GM19240 (cell line): ENCODE measurements around the gene BPIFB1.

Source experiments
- DNase-seq: peaks from one replicate; pipeline ENCODE4 v3.0.0; 2011; ENCODE audit warnings: low spot score; ENCODE audit not compliant: insufficient read length

Gene BPIFB1

DNA sequence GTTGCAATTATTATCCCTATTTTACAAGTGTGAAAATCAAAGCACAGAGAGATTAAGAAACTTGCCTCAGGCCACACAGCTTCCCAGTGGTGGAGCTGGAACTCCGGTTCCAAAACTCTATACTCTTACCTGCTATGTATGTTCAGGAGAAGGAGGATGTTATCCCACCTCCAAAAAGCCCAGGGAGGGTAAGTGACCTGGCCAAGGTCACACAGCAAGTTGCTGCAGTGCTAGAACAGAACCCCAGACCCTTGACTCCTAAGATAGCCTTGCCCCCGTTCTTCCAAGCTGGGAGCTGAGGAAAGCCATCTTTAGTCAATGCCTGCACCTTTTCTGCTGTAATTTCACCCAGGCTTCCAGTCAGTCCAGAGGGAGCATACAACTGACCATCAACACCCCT lies 42.3 kb downstream of the BPIFB1 start:
- DNase-seq: no peak

DNA sequence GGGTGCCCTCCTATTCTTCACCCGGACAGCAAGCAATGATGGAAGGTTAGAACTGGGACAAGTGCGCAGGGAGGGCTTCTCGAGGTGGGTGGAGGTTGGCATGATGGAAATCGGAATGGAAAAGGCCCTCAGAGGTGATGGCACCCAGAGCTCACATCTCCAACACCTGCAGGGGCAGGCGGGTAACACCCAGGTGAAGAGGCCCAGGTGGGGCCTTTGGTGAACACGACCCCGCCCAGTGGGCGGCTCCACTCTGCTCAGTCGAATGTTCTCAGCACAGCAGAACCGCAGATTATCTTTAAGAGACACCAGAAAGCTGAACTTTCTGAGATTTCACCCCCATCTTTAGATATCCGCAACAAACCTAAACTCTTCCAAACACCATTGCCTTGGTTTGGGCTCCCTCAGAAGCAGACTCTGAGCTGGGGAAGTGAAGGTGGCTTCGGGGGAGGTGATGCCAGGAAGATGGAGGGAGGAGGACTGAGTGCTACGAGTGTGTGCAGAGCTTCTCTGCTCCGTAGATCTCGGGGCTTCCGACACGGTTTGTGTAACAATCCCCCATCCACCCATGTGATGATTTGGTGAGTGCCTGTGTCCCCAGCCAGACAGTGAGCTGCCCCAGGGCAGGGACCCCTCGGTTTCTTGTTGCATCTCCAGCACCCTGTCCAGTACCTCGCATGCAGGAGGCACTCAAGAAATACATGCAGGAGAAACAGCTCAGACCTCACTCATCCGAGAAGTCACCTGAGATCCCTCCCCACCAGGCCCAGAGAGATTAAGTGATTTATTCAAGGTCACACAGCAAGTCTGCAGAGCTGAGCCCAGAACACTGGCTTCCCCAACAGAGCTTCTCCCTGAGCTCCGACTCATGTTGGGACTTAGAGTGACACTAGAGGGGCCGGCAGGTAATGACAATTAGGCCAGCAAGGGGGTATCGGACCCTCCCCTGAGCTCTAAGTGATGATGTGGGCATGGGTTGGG lies 45.4 kb downstream of the BPIFB1 start:
- DNase-seq: no peak

DNA sequence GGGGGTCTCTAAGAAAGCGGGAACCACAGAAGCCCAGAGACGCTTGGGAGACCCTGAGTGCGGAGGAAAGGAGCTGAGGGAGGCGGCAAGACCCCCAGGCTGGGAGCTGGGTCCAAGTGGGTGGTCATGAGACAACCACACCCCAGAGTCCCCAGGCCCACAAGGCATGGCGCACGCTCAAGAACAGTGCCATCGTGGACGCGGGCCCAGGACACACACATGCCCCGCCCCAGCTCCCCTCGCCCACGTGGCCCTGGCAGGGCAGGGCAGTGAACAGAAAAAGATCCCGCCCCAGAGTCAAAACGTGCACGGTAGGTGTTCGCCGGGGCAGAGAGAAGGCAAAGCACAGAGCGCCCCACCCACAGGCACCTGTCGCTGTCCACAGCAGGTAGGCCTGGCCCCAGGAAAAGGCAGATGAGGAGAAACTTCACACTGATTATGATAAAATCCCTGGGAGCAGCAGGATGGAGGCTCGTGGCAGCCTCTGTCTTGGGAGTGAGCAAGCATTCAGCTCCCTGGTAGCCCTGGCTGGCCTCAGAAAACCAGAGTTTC lies 50.0 kb downstream of the BPIFB1 start:
- no peak for DNase-seq

DNA sequence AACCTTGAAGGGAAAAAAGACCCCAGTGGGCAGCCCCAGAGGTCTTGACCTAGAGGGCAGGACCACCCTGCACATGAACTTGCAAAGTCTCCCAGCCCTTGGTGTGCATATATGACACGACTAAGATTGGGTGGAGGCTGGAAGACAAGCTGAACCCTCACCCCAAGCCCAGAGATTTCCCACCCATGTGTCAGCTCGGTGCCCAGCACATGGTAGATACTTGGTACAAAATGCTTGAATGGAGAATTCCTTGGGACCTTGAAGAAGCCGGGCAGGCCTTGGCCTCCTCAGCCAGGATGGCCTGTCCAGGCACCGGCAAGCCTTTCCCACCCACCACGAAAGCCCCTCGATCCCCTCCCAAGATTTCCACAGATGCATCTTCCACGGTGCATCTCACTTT lies 50.6 kb downstream of the BPIFB1 start:
- DNase-seq: no peak

DNA sequence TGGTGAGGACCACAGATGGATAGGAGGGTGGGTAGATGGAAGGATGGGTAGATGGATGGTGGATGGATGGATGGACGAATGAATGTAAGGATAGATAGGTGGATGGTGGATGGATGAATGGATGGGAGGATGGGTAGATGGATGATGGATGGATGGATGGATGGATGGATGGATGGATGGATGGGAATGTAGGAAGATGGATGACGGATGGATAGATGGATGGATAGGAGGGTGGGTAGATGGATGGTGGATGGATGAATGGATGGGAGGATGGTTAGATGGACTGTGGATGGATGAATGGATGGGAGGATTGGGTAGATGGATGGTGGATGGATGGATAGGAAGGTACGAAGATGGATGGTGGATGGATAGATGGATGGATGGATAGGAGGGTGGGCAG lies 51.1 kb downstream of the BPIFB1 start:
- DNase-seq: no peak

DNA sequence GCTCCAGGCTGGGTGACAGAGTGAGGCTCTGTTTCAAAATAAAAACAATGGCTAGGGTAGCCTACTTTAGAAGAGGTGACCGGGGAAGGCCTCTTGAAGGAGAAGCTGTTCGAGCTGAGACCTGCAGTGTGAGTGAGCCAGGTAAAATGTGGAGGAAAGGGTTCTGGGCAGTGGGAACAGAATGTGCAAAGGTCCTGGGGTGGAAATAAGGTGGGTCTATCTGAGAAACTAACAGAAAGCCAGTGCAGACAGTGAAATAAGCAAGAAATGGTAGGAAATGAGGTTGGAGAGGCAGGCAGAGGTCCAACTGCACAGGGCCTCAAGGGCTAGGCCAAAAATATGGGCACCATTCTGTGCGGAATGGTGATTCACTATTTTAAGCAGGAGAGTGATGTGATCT lies 53.4 kb downstream of the BPIFB1 start:
- DNase-seq: no peak

DNA sequence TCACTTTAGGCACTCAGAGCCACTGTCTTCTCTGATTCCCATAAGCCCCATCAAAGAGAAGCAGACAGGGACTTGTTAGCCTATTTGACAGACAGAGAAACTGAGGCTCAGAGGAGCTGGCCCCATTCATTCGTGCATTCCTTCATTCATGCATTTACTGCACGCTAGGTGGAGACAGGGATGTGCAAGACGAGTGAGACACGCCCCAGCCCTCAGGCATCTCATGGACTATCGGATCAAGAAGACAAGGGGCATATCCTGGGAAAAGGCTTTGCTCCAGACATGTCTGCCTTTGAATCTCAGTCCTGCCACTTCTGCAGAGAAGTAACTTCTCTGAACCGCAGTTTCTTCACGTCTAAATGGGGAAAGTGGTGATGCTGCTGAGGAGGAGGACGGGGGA lies 54.1 kb downstream of the BPIFB1 start:
- no peak for DNase-seq

DNA sequence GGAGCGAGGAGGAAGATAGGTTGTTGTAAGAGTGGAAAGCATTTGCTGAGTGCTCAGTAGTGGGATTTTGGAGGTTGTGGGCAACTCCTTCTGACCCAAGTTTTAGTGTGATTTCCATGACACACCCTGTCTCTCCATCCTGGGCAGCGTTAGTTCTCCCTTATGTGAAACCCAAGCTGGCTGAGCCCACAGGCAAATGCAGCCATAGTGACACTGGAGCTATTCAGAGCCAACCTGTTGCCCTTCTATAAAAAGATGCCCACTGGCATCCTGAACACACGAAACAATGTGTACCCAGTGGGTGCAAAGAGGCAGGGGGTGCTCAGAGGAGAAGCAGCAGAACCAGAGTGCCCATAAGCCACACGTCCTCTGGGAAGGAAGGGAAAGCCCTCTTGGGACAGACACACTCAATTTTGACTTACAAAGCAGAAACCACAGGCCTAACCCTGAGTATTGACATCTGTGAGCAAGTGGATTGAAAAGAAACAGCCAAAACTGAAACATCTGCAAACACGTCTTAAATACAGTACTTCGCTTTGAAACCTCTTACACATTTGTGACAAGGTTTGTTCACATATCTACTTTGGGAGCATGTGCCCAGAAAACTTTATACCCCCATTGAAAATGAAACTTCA lies 54.6 kb downstream of the BPIFB1 start:
- peak; percentile 16 for DNase-seq

DNA sequence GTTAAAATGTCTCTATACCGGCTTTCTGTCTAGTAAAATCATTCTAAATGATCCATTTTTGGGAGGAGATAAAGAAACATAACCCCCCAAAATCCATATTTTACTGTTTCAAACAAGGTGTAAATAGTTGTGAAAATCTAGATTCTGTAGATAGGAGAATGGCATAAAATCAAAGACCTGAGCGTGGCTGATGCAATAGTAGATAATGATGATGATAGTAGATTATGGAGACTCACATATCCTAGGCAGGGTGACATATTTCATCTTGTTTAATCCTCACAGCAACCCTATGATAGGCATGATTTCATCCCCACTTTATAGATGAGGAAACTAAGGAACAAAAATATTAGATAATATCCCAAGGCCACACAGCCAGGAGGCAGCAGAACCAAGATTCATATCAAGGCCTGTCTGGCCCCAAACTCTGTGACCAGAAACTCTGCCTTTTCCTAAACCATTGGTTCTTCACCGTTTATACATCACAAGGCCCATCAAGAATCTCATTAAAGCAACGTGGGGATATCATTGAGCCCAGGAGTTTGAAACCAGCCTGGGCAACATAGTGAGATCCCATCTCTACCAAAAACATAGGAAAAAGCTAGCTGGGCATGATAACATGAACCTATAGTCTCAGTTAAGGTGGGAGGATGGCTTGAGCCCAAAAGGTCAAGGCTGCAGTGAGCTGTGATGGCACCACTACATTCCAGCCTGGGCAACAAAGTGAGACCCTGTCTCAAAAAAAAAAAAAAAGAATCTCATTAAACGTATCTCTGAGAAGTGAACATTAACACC lies 55.6 kb downstream of the BPIFB1 start:
- no peak for DNase-seq

DNA sequence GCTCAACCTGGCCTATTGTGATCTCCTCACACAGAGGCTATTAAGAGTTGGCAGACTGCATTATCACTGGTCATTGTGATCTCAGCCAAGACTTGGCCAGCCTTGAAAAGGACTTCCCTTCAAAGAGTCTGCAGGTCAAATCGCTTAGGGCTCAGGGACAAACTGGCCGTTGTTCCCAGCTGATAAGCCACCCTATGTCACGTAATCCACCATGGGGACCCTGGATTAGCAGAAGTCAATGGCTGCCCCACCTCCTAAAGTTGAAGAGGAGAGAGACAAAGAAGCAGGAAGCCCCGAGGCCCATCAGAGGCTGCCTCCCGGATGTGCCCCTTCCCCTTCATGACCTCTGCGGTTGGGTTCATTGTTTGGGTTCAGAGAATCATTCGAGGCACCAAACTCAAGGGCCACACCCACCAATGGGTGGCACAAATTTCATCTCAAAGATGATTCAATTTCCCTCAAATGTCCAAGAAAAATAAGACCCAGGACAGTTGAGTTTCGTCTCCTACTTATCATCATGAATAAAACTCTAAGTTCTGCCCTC lies 56.6 kb downstream of the BPIFB1 start:
- no peak for DNase-seq

DNA sequence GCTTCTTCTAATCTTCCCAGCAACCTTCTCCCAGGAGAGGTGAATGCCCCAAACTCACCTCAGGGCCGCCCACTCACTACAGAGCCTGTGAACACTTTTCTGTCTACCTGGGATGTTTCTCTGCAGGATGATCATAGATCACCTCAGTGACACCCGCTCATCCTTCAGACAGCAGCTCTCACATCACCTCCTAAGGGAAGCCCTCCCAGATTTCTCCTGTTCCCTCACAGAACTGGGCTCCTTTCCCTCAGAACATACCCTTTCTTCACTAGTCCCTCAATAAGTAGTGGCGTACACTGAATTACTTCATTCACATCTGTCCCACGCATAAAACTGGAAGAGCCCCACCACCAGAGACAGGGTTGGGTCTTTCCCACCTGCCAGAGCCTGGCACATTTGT lies 60.5 kb downstream of the BPIFB1 start:
- no peak for DNase-seq

DNA sequence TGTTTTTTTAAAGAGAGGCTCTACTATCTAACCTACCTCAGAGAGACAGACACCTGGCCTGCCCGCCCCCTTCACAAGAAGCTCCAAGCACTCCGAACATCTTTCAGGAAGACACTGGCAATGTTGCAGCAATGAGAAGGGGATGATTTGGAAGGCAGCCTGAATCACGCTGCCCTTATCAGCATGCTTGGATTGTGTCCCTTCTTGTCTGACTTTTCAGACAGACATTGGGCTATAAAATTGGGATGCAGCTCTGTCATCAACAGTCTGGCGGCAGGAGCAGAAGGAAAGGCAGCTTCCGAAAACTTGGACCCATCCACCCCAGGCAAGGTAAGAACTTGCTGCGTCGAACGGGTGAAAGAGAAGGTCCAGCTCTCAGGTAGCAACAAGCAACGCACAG lies 62.3 kb downstream of the BPIFB1 start:
- DNase-seq: no peak

DNA sequence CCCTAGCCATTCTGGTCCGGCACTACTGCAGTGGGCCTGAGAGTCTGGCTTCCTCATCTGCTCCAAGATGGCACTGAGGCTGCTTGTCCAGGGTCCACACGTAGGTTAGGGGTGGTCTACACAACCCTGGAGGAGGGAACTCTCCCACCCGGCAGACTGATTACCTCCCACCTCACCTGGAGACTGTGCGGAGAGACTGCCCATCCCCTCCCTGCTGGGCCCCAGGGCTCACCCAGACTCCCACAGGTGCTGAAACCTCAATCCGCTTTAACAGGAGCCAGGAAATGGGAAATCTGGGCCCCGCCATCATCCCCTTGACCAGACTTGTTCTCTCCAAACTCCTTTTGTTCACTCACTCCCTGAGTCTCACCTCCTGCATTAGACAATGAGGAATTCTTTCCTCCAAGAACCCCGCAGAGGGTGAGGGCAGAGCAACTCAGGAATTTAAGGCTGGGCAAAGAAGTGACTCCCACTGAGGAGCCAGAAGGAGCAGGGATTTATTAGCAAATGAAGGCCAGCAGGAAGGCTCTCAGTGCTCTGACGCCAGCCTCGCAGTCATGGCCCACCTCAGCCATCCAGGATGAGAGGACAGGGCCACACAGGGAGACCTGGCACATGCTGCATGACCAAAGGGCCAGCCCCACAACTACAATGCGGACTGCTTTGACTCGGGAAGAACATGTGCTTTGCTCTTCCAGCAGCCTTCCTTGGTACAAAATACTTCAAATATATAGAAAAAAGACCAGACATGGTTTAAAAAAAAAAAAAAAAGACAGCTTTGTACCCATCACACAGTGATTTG lies 65.3 kb downstream of the BPIFB1 start:
- DNase-seq: no peak

DNA sequence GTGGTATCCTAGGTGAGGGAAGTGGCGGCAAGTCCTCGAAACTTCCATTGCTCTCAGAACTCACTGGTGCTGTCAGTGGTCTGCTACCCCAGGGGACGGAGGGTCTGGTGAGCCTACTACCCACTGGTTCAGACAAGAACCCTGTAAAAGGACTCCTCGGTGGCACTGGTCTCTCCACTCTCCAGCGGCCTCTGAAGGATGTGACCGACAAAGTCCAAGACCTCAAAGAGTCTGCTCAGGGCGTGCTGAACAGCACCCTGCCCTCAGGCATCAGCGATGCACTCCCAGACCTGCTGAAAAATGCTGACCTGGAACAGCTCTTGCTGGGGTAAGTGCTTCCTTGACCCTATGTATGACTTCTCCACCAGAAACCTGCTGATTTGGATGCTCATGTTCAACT lies 66.5 kb downstream of the BPIFB1 start:
- DNase-seq: no peak

DNA sequence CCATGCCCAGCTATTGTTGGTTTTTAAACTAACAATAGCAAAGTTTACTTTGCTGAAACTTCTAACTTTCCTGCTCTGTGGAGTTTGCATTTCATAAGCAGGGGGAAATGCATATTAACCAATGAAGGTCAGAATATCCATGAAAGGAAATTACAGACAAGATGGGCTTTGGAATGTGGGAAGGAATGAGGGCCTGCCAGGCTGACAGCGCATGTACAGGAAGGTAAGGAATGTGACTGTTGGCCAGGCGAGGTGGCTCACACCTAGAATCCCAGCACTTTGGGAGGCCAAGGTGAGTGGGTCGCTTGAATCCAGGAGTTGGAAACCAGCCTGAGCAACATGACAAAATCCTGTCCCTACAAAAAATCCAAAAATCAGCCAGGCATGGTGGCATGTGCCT lies 68.7 kb downstream of the BPIFB1 start:
- DNase-seq: no peak

DNA sequence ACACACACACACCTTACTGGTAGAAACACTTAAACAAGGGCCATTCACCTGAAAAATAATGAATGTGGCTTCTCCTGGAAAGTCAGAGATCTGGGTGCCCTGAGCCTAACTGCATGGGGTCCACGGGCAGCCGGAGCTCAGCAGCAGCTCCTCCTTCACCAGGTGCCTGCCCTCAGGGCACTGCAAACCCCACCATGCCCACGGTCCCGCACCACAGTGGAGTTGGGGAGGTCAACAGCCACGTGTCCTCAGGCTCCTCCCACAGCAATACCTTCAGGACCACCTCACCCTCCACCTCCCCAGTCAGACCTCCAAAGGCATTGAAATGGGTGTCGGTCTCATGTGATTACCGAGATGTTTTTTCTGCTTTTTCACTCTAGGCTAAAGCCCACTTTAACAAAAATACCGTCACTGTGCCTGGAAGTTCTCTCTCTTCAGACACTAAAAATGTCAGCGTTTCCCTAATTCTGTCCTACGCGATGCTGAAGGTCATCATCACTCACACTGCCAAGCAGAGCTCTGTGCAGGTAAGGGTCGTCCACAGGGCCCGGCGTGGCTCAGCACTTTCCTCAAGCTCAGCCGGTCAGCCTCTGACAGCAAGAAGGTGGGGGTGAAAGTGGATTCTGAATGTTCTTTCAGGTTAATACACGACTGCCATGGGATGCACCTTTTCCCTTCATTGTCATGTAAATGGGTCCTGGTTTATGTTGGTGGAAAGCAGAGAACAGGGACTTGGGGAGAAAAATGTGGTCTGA lies 69.4 kb downstream of the BPIFB1 start:
- no peak for DNase-seq

DNA sequence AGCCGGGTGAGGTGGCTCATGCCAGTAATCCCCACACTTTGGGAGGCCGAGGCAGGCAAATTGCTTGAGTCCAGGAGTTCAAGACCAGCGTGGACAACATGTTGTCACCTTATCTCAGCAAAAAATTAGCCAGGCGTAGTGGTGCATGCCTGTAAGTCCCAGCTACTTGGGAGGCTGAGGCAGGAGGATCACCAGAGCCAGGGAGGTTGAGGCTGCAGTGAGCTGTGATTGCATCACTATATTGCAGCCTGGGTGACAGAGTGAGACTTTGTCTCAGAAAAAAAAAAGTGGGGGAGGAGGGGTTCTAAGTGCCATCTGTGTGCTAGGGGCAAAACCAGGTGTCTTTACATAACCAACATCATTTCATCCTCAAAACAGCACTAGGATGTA lies 70.0 kb downstream of the BPIFB1 start:
- no peak for DNase-seq
